ENCODE results near the gene PSMD14.

Gene PSMD14

GRCh38 chr2:161388146-161388779 is 80.0 kb downstream of the PSMD14 start:
- no peak overlapping the region for H3K27ac ChIP-seq (ENCODE audit: low read length)
- no peaks in the 10 kb centered on the region for H3K9me3 ChIP-seq (ENCODE audit: control insufficient read depth, low read depth, low read length)
- no peak overlapping the region for H3K4me3 ChIP-seq (ENCODE audit: low read length)
- no peak overlapping the region for H3K9ac ChIP-seq (ENCODE audit: low read length)
- peaks cover 31% of the 10 kb centered on the region for H3K36me3 ChIP-seq (ENCODE audit: control insufficient read depth, low read depth, low read length)
- no peaks in the 10 kb centered on the region for H3K27me3 ChIP-seq (ENCODE audit: control insufficient read depth, insufficient read depth, low read length)
- peaks cover 4% of the 10 kb centered on the region for H3K4me1 ChIP-seq (ENCODE audit: control insufficient read depth, low read depth, low read length)

- H3K4me1 ChIP-seq (ENCODE audit: control insufficient read depth, low read depth, low read length), result peaks cover 15% of the 10 kb centered on the region
- no peaks in the 10 kb centered on the region for H3K27me3 ChIP-seq (ENCODE audit: control insufficient read depth, insufficient read depth, low read length)
- no peak overlapping the region for H3K4me3 ChIP-seq (ENCODE audit: low read length)
- H3K27ac ChIP-seq (ENCODE audit: low read length), result no peak overlapping the region
- no peaks in the 10 kb centered on the region for H3K9me3 ChIP-seq (ENCODE audit: control insufficient read depth, low read depth, low read length)
- peaks cover 34% of the 10 kb centered on the region for H3K36me3 ChIP-seq (ENCODE audit: control insufficient read depth, low read depth, low read length)
- no peak overlapping the region for H3K9ac ChIP-seq (ENCODE audit: low read length)
Measured at GRCh38 chr2:161391737-161392506, 83.7 kb downstream of the PSMD14 start.

GRCh38 chr2:161400076-161400475 is 91.9 kb downstream of the PSMD14 start:
- Histone ChIP-seq H3K36me3 (ENCODE audit: control insufficient read depth, low read depth, low read length) (peaks cover 20% of the 10 kb centered on the region), H3K27ac (ENCODE audit: low read length) (no peak overlapping the region), H3K9me3 (ENCODE audit: control insufficient read depth, low read depth, low read length) (no peaks in the 10 kb centered on the region), H3K9ac (ENCODE audit: low read length) (no peak overlapping the region), H3K4me3 (ENCODE audit: low read length) (no peak overlapping the region), H3K27me3 (ENCODE audit: control insufficient read depth, insufficient read depth, low read length) (no peaks in the 10 kb centered on the region), H3K4me1 (ENCODE audit: control insufficient read depth, low read depth, low read length) (peaks cover 2% of the 10 kb centered on the region)

- Histone ChIP-seq H3K27ac (ENCODE audit: low read length) (no peak overlapping the region), H3K9me3 (ENCODE audit: control insufficient read depth, low read depth, low read length) (no peaks in the 10 kb centered on the region), H3K4me1 (ENCODE audit: control insufficient read depth, low read depth, low read length) (no peaks in the 10 kb centered on the region), H3K36me3 (ENCODE audit: control insufficient read depth, low read depth, low read length) (peaks cover 6% of the 10 kb centered on the region), H3K27me3 (ENCODE audit: control insufficient read depth, insufficient read depth, low read length) (no peaks in the 10 kb centered on the region), H3K9ac (ENCODE audit: low read length) (no peak overlapping the region), H3K4me3 (ENCODE audit: low read length) (no peak overlapping the region)
Measured at GRCh38 chr2:161402297-161402696, 94.1 kb downstream of the PSMD14 start.

GRCh38 chr2:161406316-161406715 is 98.1 kb downstream of the PSMD14 start:
- Histone ChIP-seq H3K36me3 (ENCODE audit: control insufficient read depth, low read depth, low read length) (peaks cover 2% of the 10 kb centered on the region), H3K4me3 (ENCODE audit: low read length) (no peak overlapping the region), H3K9me3 (ENCODE audit: control insufficient read depth, low read depth, low read length) (no peaks in the 10 kb centered on the region), H3K27ac (ENCODE audit: low read length) (no peak overlapping the region), H3K4me1 (ENCODE audit: control insufficient read depth, low read depth, low read length) (no peaks in the 10 kb centered on the region), H3K27me3 (ENCODE audit: control insufficient read depth, insufficient read depth, low read length) (no peaks in the 10 kb centered on the region), H3K9ac (ENCODE audit: low read length) (no peak overlapping the region)

GRCh38 chr2:161407597-161407996 is 99.4 kb downstream of the PSMD14 start:
- Histone ChIP-seq H3K4me1 (ENCODE audit: control insufficient read depth, low read depth, low read length) (no peaks in the 10 kb centered on the region), H3K4me3 (ENCODE audit: low read length) (no peak overlapping the region), H3K27ac (ENCODE audit: low read length) (no peak overlapping the region), H3K27me3 (ENCODE audit: control insufficient read depth, insufficient read depth, low read length) (peaks cover 11% of the 10 kb centered on the region), H3K9ac (ENCODE audit: low read length) (no peak overlapping the region), H3K36me3 (ENCODE audit: control insufficient read depth, low read depth, low read length) (no peaks in the 10 kb centered on the region), H3K9me3 (ENCODE audit: control insufficient read depth, low read depth, low read length) (no peaks in the 10 kb centered on the region)

- Histone ChIP-seq H3K9me3 (ENCODE audit: control insufficient read depth, low read depth, low read length) (no peaks in the 10 kb centered on the region), H3K27ac (ENCODE audit: low read length) (no peak overlapping the region), H3K4me3 (ENCODE audit: low read length) (no peak overlapping the region), H3K27me3 (ENCODE audit: control insufficient read depth, insufficient read depth, low read length) (peaks cover 29% of the 10 kb centered on the region), H3K4me1 (ENCODE audit: control insufficient read depth, low read depth, low read length) (peaks cover 8% of the 10 kb centered on the region), H3K9ac (ENCODE audit: low read length) (no peak overlapping the region), H3K36me3 (ENCODE audit: control insufficient read depth, low read depth, low read length) (no peaks in the 10 kb centered on the region)
Measured at GRCh38 chr2:161409308-161409907, 101.2 kb downstream of the PSMD14 start.

GRCh38 chr2:161412346-161412745 is 104.1 kb downstream of the PSMD14 start:
- Histone ChIP-seq H3K9ac (ENCODE audit: low read length) (no peak overlapping the region), H3K27ac (ENCODE audit: low read length) (no peak overlapping the region), H3K36me3 (ENCODE audit: control insufficient read depth, low read depth, low read length) (no peaks in the 10 kb centered on the region), H3K9me3 (ENCODE audit: control insufficient read depth, low read depth, low read length) (no peaks in the 10 kb centered on the region), H3K4me1 (ENCODE audit: control insufficient read depth, low read depth, low read length) (peaks cover 22% of the 10 kb centered on the region), H3K27me3 (ENCODE audit: control insufficient read depth, insufficient read depth, low read length) (peaks cover 59% of the 10 kb centered on the region), H3K4me3 (ENCODE audit: low read length) (no peak overlapping the region)

GRCh38 chr2:161414042-161415033 is 106.1 kb downstream of the PSMD14 start:
- peaks cover 38% of the 10 kb centered on the region for H3K4me1 ChIP-seq (ENCODE audit: control insufficient read depth, low read depth, low read length)
- H3K4me3 ChIP-seq (ENCODE audit: low read length), result peak overlapping the region; percentile 54
- H3K9ac ChIP-seq (ENCODE audit: low read length), result no peak overlapping the region
- no peaks in the 10 kb centered on the region for H3K9me3 ChIP-seq (ENCODE audit: control insufficient read depth, low read depth, low read length)
- peaks cover 79% of the 10 kb centered on the region for H3K27me3 ChIP-seq (ENCODE audit: control insufficient read depth, insufficient read depth, low read length)
- H3K36me3 ChIP-seq (ENCODE audit: control insufficient read depth, low read depth, low read length), result no peaks in the 10 kb centered on the region
- no peak overlapping the region for H3K27ac ChIP-seq (ENCODE audit: low read length)

GRCh38 chr2:161415034-161415986 is 107.1 kb downstream of the PSMD14 start:
- Histone ChIP-seq H3K27me3 (ENCODE audit: control insufficient read depth, insufficient read depth, low read length) (peaks cover 88% of the 10 kb centered on the region), H3K9me3 (ENCODE audit: control insufficient read depth, low read depth, low read length) (no peaks in the 10 kb centered on the region), H3K4me3 (ENCODE audit: low read length) (peak overlapping the region; percentile 54), H3K4me1 (ENCODE audit: control insufficient read depth, low read depth, low read length) (peaks cover 39% of the 10 kb centered on the region), H3K36me3 (ENCODE audit: control insufficient read depth, low read depth, low read length) (no peaks in the 10 kb centered on the region), H3K27ac (ENCODE audit: low read length) (no peak overlapping the region), H3K9ac (ENCODE audit: low read length) (no peak overlapping the region)
